ENCODE data around the gene SYNE2. TPM values are rescaled to one million over a fixed set of nuclear protein-coding genes. Genes with fewer than 3 reads are reported as not detected.

SYNE2 gene
- total RNA-seq, 2 donors from 2014 or later: 206 to 223 TPM

DNA sequence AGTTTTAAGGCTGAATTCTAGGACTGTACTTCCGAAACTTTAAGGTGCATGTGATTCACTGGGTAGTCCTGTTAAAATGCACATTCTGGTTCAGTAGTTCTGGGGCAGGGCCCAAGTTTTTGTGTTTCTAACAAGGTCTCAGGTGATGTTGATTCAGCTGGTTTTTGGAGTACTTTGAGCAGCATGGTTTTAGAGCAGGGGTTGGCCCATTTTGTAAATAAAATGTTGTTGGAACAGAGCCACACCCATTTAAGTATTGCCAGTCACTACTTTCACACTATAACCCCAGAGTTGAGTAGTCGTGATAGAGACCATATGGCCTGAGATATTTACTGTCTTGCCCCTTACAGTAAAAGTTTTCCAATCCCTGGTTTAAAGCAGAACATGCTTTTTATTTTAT, 111.3 kb downstream of the SYNE2 start:
- Mint-ChIP-seq H3K4me3 (no peak overlapping the region), H3K27me3 (no peaks in the 10 kb centered on the region), H3K36me3 (ENCODE audit: low read depth) (peaks cover 3% of the 10 kb centered on the region), H3K4me1 (peaks cover 2% of the 10 kb centered on the region), H3K27ac (no peak overlapping the region)
- no peaks in the 10 kb centered on the region for H3K9me3 ChIP-seq (ENCODE audit: control insufficient read depth, low read length, poor library complexity, severe bottlenecking)
- DNase-seq (no peak), ATAC-seq (no peak)

DNA sequence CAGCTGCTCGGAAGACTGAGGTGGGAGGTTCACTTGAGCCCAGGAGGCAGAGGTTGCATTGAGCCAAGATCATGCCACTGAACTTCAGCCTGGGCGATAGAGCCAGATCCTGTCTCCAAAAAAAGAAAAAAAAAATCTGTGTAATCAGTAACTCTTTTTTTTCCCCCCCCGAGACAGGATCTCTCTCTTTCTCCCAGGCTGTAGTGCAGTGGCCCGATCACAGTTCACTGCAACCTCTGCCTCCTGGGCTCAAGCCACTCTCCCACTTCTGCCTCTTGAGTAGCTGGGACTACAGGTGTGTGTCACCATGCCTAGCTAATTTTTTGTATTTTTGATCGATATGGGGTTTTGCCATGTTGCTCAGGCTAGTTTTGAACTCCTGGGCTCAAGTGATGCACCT, 113.6 kb downstream of the SYNE2 start:
- Mint-ChIP-seq H3K4me3 (no peak overlapping the region), H3K27me3 (no peaks in the 10 kb centered on the region), H3K4me1 (no peaks in the 10 kb centered on the region), H3K36me3 (ENCODE audit: low read depth) (peaks cover 7% of the 10 kb centered on the region), H3K27ac (no peak overlapping the region)
- DNase-seq (no peak), ATAC-seq (no peak)
- no peaks in the 10 kb centered on the region for H3K9me3 ChIP-seq (ENCODE audit: control insufficient read depth, low read length, poor library complexity, severe bottlenecking)

DNA sequence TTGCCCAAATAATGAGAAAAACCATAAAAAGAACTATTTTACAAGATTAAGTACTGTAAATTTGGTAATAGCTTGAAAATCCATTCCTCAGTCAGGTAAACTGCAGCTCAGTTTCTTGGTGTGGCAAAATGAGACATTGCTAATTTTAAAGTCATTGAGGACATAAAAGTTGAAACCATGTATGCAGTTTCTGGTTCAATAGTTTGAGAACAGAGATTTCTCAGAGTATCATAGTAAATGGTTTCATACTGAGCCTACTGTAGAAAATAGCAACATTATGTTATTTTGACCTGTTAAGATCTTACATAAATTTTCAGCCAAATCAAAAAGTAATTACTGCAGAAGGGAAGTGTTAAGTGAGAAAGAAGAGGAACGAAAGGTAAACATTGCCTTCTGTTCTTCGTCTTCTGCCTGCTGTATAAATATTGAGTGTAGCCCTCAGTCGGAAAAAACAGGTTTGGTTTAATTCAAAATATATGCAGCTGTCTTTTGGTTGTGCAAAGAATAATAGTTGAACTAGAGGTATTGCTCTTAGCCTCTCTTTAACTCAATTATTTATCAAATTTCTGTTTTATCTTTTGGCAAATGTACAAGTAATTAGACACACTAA, 119.6 kb downstream of the SYNE2 start:
- ATAC-seq (no peak), DNase-seq (no peak)
- Mint-ChIP-seq H3K27me3 (no peaks in the 10 kb centered on the region), H3K27ac (no peak overlapping the region), H3K36me3 (ENCODE audit: low read depth) (peaks cover 12% of the 10 kb centered on the region), H3K4me3 (no peak overlapping the region), H3K4me1 (peaks cover 8% of the 10 kb centered on the region)
- no peaks in the 10 kb centered on the region for H3K9me3 ChIP-seq (ENCODE audit: control insufficient read depth, low read length, poor library complexity, severe bottlenecking)

DNA sequence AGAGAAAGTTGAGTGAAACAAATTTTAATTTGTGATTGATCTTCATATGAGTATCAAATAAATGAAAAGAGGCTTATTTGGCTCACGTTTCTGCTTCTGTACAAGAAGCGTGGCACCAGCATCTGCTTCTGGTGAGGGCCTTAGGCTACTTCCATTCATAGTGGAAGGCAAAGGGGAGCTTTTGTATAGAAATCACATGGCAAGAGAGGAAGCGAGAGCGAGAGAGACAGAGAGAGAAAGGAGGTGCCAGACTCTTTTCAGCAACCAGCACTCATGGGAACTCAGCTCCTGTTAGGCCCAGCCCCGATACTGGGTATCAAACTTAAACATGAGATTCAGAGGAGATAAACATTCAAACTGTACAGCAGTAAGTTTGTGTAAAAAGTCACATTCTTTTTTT, 121.4 kb downstream of the SYNE2 start:
- no peak for ATAC-seq
- H3K27me3 Mint-ChIP-seq: no peaks in the 10 kb centered on the region
- peaks cover 8% of the 10 kb centered on the region for H3K4me1 Mint-ChIP-seq
- H3K9me3 ChIP-seq (ENCODE audit: control insufficient read depth, low read length, poor library complexity, severe bottlenecking): no peaks in the 10 kb centered on the region
- H3K4me3 Mint-ChIP-seq: no peak overlapping the region
- DNase-seq: no peak
- H3K36me3 Mint-ChIP-seq (ENCODE audit: low read depth): peaks cover 9% of the 10 kb centered on the region
- peak overlapping the region; percentile 63 for H3K27ac Mint-ChIP-seq

DNA sequence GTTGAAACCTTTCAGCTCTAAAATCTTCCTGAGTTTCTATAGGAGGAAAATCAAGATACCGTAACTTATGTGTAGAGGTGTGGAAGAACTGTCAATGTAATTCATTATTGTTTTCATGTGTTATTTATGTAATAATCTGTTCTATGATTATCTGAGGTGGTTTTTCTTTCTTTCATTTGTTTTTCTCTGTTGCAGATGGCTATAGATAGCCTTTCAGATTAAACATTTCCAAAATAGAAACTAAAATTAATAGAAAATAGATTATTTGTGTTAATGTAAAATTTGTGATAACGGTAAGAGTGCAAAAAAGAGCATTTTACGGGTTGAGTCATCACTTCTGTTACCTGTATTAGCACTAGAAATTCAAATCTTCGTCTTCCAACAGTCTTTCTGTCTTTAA, 128.8 kb downstream of the SYNE2 start:
- no peaks in the 10 kb centered on the region for H3K27me3 Mint-ChIP-seq
- H3K4me1 Mint-ChIP-seq: no peaks in the 10 kb centered on the region
- DNase-seq (no peak), ATAC-seq (no peak)
- no peak overlapping the region for H3K4me3 Mint-ChIP-seq
- H3K36me3 Mint-ChIP-seq (ENCODE audit: low read depth): peaks cover 6% of the 10 kb centered on the region
- H3K27ac Mint-ChIP-seq: no peak overlapping the region
- H3K9me3 ChIP-seq (ENCODE audit: control insufficient read depth, low read length, poor library complexity, severe bottlenecking): no peaks in the 10 kb centered on the region

DNA sequence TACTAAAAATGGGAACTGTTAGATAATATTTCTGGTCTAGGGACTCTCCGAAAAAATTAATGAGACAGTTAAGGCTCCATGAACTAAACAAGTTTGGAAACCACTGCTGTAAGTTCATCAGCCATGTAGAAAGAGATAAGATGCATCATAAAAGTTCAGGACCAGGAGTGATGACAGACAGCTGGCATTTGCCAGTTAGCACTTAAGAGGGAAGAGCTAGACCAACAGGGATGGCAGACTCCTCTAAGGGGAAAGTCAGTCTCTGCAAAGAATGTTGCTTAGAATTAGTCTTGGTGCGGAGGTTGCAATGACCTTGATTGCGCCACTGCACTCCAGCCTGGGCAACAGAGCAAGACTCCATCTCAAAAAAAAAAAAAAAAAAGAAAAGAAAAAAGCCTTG, 129.4 kb downstream of the SYNE2 start:
- Mint-ChIP-seq H3K4me1 (peaks cover under 1% of the 10 kb centered on the region), H3K36me3 (ENCODE audit: low read depth) (peaks cover 6% of the 10 kb centered on the region), H3K27me3 (no peaks in the 10 kb centered on the region), H3K27ac (no peak overlapping the region), H3K4me3 (no peak overlapping the region)
- H3K9me3 ChIP-seq (ENCODE audit: control insufficient read depth, low read length, poor library complexity, severe bottlenecking): no peaks in the 10 kb centered on the region
- DNase-seq: no peak
- ATAC-seq: no peak

DNA sequence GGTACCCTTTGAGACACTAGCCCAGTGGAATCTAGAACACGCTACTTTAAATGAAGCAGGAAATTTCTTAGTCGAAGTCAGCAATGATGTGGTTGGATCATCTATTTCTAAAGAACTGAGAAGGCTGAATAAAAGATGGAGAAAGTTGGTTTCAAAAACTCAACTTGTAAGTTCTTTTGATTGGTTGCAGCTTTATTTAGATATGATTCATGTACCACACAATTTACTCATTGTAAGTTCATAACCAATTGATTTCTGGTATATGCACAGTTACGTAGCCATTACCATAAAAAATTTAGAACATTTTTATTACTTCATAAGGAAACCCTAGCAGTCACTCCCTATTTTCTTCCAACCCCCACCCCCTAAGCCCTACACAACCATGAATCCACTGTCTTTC, 129.8 kb downstream of the SYNE2 start:
- H3K9me3 ChIP-seq (ENCODE audit: control insufficient read depth, low read length, poor library complexity, severe bottlenecking): no peaks in the 10 kb centered on the region
- Mint-ChIP-seq H3K4me1 (peaks cover 2% of the 10 kb centered on the region), H3K36me3 (ENCODE audit: low read depth) (peaks cover 7% of the 10 kb centered on the region), H3K27me3 (no peaks in the 10 kb centered on the region), H3K27ac (no peak overlapping the region), H3K4me3 (no peak overlapping the region)
- ATAC-seq (no peak), DNase-seq (no peak)

DNA sequence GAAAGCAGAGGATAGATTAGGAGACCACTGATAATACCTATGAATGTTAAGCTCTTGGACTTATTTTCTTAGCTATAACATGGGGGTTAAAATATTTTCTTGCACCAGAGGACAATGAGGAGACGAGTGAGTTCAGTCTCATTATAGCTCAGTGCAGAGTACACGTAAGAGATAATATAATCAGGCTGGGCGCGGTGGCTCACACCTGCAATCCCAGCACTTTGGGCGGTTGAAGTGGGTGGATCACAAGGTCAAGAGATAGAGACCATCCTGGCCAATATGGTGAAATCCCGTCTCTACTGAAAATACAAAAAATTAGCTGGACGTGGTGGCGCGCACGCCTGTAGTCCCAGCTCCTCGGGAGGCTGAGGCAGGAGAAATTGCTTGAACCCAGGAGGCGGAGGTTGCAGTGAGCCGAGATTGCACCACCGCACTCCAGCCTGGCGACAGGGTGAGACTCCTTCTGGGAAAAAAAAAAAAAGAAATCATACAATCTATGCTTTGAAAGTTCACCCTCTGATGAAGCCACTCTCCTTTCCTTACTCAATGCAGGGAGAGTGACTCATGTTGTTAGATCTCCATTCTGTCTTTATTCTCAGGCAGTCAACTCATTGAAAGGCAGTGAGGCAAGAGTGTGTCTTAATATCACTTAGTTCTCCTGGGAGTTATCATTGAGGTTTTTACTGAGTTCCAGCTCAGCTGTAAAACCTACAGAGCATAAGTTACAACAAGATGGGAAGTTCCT, 134.2 kb downstream of the SYNE2 start:
- DNase-seq (no peak), ATAC-seq (no peak)
- H3K9me3 ChIP-seq (ENCODE audit: control insufficient read depth, low read length, poor library complexity, severe bottlenecking): no peaks in the 10 kb centered on the region
- peaks cover 8% of the 10 kb centered on the region for H3K36me3 Mint-ChIP-seq (ENCODE audit: low read depth)
- H3K4me3 Mint-ChIP-seq: no peak overlapping the region
- H3K27me3 Mint-ChIP-seq: no peaks in the 10 kb centered on the region
- peaks cover 7% of the 10 kb centered on the region for H3K4me1 Mint-ChIP-seq
- H3K27ac Mint-ChIP-seq: no peak overlapping the region

DNA sequence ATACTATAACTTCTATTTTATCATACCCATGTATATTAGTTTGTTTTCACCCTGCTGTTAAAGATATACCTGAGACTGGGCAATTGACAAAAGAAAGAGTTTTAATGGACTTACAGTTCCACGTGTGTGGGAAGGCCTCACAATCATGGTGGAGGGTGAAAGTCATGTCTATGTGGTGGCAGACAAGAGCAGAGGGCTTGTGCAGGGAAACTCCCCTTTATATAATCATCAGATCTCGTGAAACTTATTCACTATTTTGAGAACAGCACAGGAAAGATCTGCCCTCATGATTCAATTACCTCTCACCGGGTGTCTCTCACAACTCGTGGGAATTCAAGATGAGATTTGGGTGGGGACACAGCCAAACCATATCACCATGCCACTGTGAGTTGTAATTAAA, 135.8 kb downstream of the SYNE2 start:
- peaks cover 6% of the 10 kb centered on the region for H3K36me3 Mint-ChIP-seq (ENCODE audit: low read depth)
- H3K4me1 Mint-ChIP-seq: peaks cover 9% of the 10 kb centered on the region
- peak overlapping the region; percentile 56 for H3K27ac Mint-ChIP-seq
- no peak overlapping the region for H3K4me3 Mint-ChIP-seq
- no peak for ATAC-seq
- H3K27me3 Mint-ChIP-seq: no peaks in the 10 kb centered on the region
- no peaks in the 10 kb centered on the region for H3K9me3 ChIP-seq (ENCODE audit: control insufficient read depth, low read length, poor library complexity, severe bottlenecking)
- DNase-seq: no peak

DNA sequence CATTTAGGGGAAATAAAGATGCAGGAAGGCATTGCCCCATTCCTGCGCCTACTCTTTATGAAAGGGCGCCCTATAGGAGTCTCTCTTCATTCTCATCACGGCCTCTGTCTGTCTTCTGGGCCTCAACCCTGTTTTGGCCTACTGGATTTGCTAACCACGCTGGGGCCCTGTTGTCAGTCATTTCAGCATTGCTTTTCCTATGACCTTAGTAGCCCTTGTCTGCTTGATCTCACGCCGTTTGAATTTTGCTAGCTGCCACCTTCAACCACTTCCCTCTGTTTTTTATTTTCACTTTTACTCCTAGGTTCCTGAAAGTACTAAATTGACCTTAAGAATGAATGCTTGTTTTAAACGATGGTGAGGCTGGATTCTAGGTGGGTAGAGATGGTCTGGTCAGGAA, 139.0 kb downstream of the SYNE2 start:
- Mint-ChIP-seq H3K4me1 (peaks cover 9% of the 10 kb centered on the region), H3K27ac (no peak overlapping the region), H3K4me3 (no peak overlapping the region), H3K36me3 (ENCODE audit: low read depth) (peaks cover 12% of the 10 kb centered on the region), H3K27me3 (no peaks in the 10 kb centered on the region)
- no peak for DNase-seq
- no peaks in the 10 kb centered on the region for H3K9me3 ChIP-seq (ENCODE audit: control insufficient read depth, low read length, poor library complexity, severe bottlenecking)
- no peak for ATAC-seq

DNA sequence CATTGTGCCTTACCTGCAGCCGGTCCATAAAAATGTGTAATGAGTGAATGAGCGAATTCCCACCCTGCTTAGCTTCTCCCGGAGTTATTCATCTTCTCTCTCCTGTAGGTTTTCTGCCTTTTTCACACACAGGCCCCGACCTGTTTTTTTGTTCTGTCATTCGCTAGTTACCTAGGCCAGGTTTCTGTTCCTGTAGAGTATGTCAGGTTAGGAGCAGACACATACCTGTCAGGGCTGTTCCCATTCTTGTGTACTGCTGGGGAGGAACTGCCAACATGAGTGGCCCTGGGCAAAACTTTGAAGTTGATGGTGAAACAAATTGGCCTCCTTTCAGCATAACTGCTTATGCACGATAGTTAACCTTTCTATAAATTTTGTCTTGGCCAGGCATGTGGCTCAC, 140.1 kb downstream of the SYNE2 start:
- no peaks in the 10 kb centered on the region for H3K9me3 ChIP-seq (ENCODE audit: control insufficient read depth, low read length, poor library complexity, severe bottlenecking)
- Mint-ChIP-seq H3K36me3 (ENCODE audit: low read depth) (peaks cover 15% of the 10 kb centered on the region), H3K4me3 (no peak overlapping the region), H3K27me3 (no peaks in the 10 kb centered on the region), H3K27ac (peak overlapping the region; percentile 70), H3K4me1 (peaks cover 7% of the 10 kb centered on the region)
- no peak for ATAC-seq
- no peak for DNase-seq

DNA sequence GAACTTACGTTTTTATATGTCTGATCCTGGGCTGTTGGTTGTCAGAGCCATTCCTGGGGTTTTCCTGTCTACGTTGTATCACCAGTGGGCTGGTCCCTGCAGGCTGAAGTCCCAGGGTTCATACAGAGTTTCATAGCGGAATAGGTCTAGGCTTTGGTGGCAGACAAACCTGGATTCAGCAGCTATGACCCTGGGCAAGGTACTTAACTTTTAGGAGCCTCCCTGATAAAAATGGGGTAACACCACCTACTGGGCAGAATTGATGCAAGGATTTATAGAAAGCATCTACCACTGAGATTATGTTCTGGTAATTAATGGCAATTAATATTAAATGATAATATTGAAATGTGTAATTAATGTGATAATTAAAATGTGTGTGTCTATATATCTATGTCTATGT, 141.2 kb downstream of the SYNE2 start:
- Mint-ChIP-seq H3K27ac (no peak overlapping the region), H3K4me1 (peaks cover 5% of the 10 kb centered on the region), H3K27me3 (no peaks in the 10 kb centered on the region), H3K4me3 (no peak overlapping the region), H3K36me3 (ENCODE audit: low read depth) (peaks cover 13% of the 10 kb centered on the region)
- no peak for DNase-seq
- no peak for ATAC-seq
- H3K9me3 ChIP-seq (ENCODE audit: control insufficient read depth, low read length, poor library complexity, severe bottlenecking): no peaks in the 10 kb centered on the region

DNA sequence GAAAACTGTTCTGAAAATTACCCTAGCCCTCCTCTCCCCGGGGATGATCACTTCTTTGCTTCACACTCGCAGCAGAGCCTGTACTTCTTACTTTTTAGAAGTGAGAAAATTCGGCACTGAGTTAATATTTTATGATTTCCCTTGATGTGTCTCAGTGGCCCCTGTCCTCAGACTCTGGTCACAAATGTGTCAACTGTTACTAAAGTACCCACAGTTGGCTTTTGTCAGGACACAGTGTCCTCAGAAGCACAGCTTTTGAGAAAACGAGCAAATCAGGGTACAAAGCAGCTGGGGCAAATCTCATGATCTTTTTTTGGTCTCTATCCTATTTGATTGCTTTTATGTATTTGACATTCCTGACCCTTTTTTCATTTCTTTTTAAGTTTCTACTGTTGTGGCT, 142.5 kb downstream of the SYNE2 start:
- ATAC-seq (no peak), DNase-seq (no peak)
- no peaks in the 10 kb centered on the region for H3K27me3 Mint-ChIP-seq
- no peaks in the 10 kb centered on the region for H3K9me3 ChIP-seq (ENCODE audit: control insufficient read depth, low read length, poor library complexity, severe bottlenecking)
- no peak overlapping the region for H3K4me3 Mint-ChIP-seq
- peaks cover 17% of the 10 kb centered on the region for H3K36me3 Mint-ChIP-seq (ENCODE audit: low read depth)
- H3K27ac Mint-ChIP-seq: no peak overlapping the region
- H3K4me1 Mint-ChIP-seq: peaks cover 5% of the 10 kb centered on the region

DNA sequence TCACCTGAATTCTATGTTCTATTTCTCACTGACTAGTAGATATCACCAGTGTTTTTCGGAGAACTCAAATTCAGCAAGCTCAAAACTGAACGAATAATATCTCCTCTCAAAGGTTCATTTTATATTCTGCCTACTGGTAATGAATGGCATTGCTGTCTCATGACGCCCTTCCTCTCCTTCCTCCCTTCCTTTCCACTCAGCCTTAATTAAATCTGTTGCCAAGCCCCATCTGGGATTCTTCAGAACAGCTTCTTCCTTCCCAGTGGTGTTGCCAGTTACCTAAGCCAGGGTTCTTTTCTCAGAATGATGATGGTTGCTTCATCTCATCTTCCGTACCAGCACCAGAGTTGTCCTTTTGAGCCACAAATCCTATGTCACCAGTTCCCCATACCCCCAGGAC, 143.2 kb downstream of the SYNE2 start:
- Mint-ChIP-seq H3K4me1 (peaks cover 5% of the 10 kb centered on the region), H3K4me3 (no peak overlapping the region), H3K27ac (peak overlapping the region; percentile 32), H3K36me3 (ENCODE audit: low read depth) (peaks cover 19% of the 10 kb centered on the region), H3K27me3 (no peaks in the 10 kb centered on the region)
- H3K9me3 ChIP-seq (ENCODE audit: control insufficient read depth, low read length, poor library complexity, severe bottlenecking): no peaks in the 10 kb centered on the region
- DNase-seq (no peak), ATAC-seq (no peak)

All from T-helper 17 cell (primary cell).